HG02759 (cell line): ENCODE results near the gene HTR7.
A peak's percentile ranks its signal among the peaks of the same experiment; 100 is the strongest.

Experiments
- ATAC-seq: cut with Tn5 transposase; IDR thresholded peaks from one replicate; pipeline ENCODE4 v1.9.1; 2021; ENCODE audit warnings: mild to moderate bottlenecking, moderate library complexity; ENCODE audit not compliant: unreplicated experiment

The HTR7 gene

DNA sequence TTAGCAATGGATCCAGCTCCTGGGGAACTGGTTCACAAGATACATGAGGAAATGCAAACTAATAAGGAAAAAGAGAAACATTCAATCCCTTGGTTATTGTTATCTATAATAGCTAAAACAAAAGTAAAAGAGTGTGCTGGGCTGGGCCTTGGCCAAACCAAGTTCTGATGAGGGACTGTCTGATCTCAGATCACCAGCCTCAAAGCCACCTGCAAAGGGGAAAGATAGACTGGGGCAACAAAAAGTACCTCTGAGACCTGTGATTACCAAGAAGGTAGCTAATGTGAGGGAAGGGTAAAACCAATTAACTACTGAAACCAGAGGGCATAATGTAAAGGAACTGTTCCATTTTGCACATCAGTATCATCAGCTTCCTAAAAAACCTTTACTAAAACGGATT, 51.2 kb downstream of the HTR7 start:
- ATAC-seq, result no peak

DNA sequence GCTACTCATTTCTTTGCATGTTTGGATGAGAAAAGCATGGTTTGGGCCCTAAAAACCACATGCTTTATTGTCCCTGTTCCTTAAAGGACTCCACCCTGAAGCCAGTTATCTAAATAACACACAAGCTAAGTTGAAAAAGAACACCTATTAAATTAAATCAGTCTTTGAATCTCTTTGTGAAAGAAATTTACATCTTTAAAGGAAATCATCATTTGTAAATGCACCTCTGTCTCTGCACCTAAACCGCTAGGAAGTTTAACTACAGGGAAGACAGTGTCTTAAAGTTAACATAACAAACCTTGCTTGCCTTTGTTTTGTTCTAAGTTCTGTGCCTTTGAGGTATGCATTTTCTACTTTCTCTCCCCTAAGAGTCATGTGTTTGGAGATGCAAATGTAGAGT, 52.6 kb downstream of the HTR7 start:
- ATAC-seq, result no peak

DNA sequence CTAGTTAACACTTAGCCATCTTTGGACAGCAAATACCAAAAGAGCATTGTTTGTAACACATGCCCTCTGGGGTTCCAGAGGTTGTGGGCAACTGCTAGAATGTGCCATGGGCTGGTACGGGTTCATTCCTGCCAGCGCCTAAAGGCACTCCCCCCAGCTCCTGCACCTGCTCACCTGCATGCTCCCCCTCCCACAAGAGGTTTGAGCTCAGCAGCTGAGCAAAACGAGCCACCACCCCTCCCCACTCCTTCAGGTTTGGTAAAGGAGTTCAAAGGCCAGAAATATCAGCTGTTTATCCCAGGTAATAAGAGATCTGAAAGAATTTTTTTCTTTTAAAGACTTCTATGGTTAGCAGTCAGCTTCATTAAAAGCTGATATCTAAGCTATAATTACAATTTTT, 53.5 kb downstream of the HTR7 start:
- no peak for ATAC-seq

DNA sequence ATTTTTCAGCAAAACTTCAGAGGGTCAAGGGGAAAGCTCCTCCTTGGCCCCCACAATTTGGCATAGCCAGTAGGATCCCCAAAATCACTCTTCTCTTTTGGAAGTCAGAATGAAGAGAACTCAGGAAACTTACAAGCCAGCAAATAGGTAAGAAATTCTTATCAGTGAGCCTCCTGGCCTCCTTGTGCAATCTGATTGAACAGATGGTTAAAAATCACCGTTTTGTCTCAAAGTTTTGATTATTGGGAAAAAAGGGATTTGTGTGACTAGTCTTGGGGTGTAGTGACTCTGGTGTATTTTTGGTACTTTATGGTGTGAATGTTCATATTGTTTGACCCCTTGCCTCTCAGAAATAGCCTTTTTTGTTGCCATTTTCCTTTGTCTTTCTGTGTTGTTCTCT, 56.2 kb downstream of the HTR7 start:
- no peak for ATAC-seq

DNA sequence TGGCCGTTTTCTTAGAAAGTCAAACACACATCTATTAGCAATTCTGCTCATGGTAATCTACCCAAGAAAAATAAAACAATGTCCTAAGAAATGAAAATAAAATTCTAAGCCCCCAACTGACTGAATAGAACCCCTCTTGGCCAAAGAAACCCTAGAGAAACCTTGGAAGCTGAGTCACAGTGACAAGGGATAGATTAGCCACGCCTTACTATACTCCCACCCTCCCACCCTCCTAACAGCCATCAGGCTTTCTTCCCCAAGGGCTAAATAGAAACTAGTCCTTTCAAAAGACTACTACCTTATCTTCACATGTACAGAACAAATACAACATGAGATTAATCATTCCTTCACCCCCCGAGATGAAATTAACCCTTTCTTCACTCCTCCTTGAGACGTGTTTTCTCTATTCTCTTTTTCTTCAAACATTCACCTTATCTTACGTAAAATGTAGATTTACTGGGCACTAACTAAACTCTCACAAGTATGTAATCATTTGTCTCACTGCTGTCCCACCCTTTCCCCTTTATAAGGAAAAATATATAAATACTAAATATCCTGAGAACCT, 57.5 kb downstream of the HTR7 start:
- ATAC-seq, result no peak

DNA sequence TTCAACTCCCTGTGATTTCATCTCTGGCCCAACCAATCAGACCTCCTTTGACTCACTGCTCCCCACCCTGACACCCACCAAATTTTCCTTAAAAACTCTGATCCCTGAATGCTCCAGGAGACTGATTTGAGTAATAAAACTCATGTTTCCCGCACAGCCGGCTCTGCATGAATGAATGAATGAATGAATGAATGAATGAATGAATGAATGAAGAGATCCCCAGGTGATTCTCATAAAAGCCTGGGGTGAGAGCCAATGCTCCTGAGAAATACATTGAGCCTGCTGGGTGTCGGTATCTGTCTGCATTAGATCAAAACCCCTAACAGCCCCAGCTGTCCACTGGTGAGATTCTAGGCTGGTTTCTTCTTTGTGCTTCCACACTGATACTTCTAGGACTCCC, 58.7 kb downstream of the HTR7 start:
- no peak for ATAC-seq

DNA sequence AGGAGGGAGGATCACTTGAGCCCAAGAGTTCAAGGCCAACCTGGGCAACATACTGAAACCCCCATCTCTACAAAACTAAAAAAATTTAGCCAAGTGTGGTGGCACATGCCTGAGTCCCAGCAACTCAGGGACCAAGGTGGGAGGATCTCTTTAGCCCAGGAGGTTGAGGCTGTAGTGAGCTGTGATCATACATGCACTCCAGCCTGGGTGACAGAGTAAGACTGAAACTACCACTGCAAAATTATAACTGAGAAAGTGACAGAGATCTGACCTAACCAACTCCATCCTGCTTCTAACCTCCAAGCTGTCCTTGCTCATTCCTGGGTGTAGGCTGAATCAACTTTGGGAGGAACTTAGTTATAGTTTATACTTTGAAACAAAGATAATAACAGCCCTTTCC, 59.4 kb downstream of the HTR7 start:
- ATAC-seq, result no peak

DNA sequence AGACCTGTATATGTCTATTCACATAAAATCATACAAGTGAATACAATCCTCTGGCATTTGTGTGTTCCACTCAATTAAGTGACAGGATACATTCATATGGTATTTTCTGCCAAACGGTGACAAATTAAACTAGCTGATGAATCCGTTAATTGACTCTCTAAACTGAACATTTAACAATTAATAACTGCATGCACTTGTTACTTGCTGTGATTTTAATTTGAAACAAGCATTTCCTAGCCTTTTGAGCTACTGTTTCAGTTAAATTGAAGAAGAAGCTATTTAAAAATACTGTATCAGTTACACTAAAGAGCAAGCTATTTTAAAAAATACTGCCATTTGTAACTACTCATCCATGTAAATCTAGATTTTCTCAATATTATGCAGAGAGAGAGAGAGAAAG, 67.4 kb downstream of the HTR7 start:
- no peak for ATAC-seq

DNA sequence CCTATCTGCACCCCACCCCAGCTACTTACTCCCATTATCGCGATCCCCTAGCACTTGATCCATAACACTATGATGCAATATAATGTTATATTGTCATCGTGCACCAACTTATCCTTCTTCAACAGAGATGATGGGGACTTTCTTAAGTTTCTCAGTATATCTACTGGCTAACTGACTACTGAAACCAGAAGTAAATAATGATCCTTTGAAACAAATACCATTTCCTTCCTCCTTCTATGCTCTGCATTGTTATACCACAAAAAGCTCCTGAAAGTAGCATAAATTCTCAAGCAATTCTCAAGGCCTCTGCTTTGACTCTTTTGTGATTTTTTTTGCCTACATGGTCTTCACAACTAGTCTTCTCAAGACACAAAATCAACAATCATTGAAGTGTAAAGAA, 68.9 kb downstream of the HTR7 start:
- ATAC-seq, result peak; percentile 69

DNA sequence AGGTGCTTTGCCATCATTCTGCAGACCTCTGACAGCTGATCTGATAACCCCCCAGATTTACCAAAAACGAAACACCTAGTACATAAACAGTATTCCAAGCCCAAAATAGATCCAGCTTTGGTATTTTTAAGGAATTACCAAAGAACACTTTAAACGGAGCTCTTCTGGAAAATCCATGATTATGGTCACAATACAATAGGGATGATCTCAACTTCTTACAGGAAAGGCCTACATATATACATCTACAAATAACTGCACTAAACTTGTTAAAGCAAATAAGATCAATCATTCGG, 69.7 kb downstream of the HTR7 start:
- ATAC-seq, result no peak

DNA sequence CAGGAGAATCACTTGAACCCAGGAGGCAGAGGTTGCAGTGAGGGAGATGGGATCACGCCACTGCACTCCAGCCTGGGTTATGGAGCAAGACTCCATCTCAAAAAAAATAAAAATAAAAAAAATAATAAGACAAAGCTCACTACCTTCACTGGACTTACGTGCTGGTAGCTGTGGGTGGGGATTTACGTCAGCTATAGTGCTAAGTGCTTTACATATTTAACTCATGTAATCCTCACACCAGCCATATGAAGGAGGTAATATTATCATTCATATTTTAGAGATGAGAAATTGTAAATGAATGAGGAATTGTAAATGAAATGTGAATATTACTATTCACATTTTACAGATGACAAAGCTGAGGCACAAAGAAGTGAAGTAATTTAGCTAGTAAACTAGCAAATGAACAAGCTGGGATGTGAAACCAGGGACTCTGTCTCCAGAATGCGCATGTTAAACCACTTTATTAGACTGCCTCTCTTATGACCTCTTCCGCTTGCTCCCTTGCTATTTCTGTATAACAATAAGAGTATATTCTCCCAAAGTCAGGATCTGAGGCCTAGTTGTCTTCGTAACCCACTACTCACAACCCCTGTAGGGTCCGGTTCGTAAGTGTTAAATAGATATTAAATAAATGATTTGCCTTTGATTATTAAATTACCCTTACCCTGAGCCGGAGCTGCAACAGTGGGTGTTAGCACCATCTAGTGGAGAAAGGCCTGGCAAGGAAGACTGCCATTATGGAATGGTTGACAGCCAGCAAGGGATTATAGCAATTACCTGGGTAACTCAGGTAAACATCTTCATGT, 70.2 kb downstream of the HTR7 start:
- no peak for ATAC-seq

DNA sequence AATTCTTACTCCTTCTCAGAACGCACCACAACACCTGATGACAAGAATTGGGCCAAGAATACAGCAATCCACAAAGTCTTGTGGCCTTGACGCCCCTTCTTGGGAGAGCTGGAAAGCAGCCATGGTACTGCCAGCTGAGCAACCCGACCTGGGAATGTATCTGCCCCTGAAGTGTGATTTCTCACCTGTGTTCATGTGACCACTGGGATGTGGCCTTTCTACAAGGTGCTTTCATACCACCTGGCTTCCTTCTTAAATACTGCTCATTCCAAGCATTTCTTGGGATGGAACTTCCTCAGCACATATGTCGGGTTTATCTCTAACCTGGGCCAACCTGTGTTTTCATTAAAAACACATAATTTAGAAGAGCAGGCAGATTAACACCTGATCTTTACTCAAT, 72.1 kb downstream of the HTR7 start:
- no peak for ATAC-seq

DNA sequence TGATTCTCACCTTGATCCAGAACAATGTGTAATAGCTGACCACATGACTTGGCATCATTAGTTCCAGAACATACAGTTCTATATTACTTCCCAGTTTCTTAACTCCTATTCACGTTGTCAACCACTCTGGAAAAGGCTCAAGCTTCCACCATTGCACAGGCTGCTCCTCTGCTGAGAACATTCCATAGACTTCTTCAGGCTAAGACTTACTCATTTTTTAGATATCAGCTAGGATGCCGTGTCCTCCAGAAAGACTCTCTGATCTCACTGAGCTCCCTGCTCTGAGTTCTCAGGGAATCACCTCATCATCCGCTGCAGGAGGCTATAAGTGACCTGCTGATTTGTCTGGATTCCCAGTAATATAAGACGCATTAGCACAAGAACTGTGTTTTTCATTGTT, 73.1 kb downstream of the HTR7 start:
- no peak for ATAC-seq

DNA sequence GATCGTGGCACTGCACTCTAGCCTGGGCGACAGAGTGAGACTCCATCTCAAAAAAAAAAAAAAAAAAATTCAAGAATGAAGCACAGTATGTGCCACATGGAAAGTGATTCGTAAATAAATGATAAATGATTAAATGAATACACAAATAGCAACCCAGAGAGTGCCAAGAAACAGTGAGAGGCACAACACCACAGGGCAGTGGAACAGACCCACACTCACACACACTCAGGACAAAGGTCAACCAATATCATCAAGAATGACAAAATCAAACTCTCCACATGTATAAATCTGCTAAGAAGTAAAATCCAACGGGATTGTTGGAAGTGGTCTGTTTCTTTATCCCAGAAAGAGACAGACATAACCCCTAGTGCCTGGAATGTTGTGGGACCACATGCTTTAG, 77.4 kb downstream of the HTR7 start:
- ATAC-seq, result no peak

DNA sequence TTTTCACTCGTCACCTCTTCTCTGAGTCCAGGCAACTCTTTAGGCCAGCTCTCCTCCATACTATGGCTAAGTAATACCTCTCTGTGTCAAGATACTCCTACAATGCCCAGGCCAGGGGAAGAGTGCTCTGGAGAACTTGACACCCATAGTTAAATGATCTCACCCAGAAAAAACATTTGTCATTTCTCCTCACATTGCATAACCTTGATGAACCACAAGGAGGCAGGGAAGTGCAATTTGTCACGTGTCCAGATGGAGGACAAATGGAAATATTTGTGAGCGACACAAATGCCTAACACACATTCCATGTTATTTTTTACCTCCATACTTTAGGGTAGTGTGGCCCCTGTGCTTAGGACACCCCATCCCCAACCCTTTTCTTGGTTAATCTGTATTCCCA, 78.3 kb downstream of the HTR7 start:
- no peak for ATAC-seq

DNA sequence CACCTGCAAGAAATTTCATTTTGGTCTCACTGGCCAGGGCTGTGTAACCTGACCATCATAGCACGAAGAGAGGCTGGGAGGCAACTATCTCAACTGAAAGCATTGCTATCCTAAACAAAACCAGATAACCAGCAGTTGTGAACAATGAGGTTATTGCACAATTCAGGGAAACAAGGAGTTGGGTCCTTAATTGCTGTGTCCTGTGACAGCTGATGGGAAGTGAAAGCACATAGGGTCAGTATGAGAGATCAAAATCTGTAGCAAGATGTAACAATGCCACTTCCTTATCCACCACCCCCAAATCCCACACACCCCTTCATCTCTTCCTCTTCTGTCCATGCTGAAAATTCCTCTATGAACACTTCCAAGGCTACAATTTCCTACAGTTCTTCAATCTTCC, 80.2 kb downstream of the HTR7 start:
- no peak for ATAC-seq

DNA sequence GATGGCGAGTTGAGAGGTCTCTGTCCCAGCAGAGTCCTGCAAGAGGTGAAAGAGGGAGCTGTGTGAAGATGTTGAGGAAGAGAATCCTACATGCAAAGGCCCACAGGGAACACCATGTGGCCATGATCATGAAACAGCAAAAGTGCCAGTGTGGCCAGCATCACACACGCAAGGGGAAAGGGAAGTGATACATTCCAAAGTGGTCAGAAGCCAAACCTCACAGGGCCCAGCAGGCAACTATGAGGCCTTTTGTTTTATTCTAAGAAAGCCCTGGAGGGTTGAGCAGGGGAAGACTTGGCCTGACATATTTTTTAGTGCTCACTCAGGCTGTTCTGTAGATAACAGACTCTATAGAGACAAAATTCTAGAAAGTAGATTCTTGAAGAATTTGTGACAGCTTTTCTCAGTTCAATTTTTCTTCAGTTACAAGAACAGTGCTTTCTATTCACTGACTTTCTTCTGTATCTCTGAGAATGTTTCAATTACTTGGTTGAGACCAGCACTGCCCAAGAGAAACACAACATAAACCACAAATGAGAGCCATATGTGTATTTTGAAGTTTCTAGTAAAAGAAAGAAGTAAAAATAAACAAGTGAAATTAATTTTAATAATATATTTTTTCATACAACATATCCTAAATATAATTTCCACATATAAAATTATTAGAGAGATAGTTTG, 82.3 kb downstream of the HTR7 start:
- no peak for ATAC-seq

DNA sequence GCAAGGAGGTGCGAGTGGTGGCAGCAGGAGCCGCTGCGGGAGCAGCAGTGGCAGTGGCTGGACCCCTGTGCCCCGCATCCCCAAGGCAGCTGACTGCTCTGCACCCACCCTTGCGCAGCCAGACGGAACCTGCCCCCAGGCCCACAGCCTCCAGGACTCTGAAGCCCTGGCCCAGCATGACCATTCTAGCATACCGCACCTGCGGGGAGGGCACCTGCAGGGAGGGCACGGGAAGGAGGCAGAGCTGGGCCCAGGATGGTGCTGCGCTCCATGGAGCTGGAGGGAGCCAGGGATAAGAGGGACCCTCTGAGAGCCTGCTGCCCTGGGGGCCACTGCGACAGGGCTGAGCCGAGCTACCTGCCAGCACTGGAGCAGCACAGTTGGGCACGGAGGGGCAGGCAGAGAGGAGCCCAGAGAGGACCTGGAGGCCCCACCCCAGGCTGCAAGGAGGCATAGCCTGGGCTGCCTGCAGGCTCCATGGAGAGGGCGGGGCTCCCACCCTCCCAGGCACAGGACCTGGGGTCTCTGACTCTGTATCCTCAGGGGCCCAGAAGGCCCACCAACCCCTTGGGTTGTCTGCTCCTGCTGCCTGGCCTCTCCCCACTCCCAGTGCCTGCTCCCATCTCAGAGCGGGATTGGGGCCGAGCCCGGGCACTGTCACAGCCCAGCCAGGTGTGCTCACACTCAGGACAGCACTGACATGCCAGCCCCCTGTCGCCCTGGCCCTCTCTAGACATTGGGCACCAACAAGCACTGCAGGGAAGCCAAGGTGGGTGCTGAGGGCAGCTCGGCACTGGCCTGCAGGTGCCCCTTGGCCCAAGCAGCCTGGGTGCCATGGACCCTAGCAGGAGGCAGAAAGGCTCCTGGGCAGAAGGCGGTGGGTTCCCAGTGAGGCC, 87.6 kb downstream of the HTR7 start:
- ATAC-seq, result no peak

DNA sequence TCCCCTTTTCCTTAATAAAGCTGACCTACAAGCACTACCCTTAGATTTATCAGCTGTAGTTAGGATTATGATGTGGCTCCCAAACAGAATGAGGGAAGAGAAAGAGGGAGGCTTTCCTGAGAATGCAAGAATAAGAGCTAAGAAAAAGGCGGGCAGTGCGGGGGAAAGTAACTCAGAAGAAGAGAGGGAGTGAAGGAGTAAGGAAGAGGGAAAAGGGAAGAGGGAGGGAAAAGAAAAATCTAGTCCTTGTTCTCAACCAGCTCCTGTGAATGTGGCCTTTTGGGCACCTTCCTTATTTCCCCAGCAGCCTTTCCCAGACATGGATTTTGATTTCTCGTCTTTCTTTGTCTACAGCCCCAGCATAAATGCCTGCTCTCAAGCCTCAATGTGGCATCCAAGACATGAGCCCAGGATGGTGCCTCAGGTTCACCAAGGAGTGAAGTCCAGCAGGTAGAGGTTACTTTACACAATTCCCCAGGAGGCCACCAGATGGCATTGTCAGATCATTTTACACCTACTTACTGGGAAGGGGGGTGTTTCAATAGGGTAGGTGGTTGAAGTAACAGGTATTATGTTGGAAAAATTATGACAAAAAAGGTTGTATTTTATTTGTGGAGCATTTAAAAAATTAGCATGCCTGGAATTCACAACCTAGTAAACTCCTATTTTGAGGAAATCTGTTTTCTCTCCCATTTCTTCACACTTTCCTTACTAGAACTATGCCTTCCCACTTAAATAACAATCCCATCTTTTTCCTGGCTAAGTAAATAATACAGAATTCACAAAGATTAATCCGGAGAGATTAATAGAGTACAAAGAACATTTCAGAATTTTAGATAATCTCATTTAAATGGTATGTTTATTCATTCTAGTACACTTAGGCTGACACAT, 106.5 kb downstream of the HTR7 start:
- peak; percentile 86 for ATAC-seq

DNA sequence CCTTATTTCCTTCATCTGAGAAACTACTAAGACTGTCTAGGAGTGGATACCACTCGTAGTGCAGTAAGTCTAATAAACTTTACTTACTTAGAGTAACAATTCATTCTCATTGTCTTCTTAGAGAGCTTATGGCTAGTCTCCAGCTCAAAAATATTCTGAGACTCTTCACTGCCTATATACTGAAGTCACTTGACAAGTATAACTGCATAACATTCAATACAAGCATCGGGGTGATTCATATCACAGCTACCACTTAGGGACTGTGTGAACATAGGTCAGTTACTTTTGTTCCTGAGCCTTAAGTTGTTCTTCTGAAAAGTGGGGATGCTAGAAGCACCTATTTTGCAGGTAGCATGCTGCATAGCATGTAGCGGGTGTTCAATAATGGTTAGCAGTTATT, 111.0 kb downstream of the HTR7 start:
- ATAC-seq, result no peak

DNA sequence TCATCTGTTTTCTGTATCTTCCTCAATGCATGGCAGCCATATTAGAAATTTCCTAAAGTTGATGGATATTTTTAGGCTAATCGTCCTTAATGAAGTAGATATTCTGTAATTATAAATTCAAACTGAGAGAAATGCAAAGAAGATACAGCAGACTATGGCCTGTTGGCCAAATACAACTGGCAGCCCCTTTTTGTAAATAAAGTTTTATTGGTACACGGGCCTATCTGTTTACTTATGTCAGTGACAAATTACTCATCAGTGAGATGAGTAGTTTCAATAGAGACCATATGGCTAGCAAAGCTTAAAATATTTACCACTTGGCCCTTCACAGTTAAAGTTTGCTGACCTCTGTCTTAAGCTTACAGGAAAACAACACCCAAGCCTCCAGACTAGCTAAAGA, 112.3 kb downstream of the HTR7 start:
- ATAC-seq, result no peak
